CD8-positive, alpha-beta memory T cell (primary cell): ENCODE results near the gene ISG20. TPM values are rescaled to one million over a fixed set of nuclear protein-coding genes. Genes with fewer than 3 reads are reported as not detected.
A peak's percentile ranks its signal among the peaks of the same experiment; 100 is the strongest.

Experiments used
- CTCF ChIA-PET: fragments of 350-600 bp; sonication (Branson Sonifier 250); formaldehyde crosslinking; loops from one replicate; lab custom pipeline; 2021; ENCODE audit warnings: antibody characterized with exemption; lab: Charles Lee
- POLR2A ChIA-PET: fragments of 350-600 bp; sonication (Branson Sonifier 250); formaldehyde crosslinking; loops from one replicate; lab custom pipeline; 2021; ENCODE audit warnings: antibody characterized with exemption; lab: Charles Lee
- DNase-seq, 5 donors: peaks; one replicate each; pipeline versions ENCODE4 v3.0.0 to v3.0.0-alpha.2; 2020 to 2022; ENCODE audit warnings: mixed read lengths in 1 of 5
- H3K27ac ChIP-seq: one replicate; pipeline ENCODE4 v1.7.0; 2013; ENCODE audit warnings: low read depth, mild to moderate bottlenecking, low read length, moderate library complexity
- H3K27me3 ChIP-seq: 2 replicates; pipeline ENCODE4 v1.7.0; 2013; ENCODE audit warnings: low read length, mild to moderate bottlenecking; ENCODE audit not compliant: insufficient read depth, poor library complexity, severe bottlenecking
- H3K36me3 ChIP-seq: 2 replicates; pipeline ENCODE4 v1.7.0; 2013; ENCODE audit warnings: mild to moderate bottlenecking, low read length, moderate library complexity; ENCODE audit not compliant: insufficient read depth
- H3K4me1 ChIP-seq: 2 replicates; pipeline ENCODE4 v1.7.0; 2013; ENCODE audit warnings: mild to moderate bottlenecking, low read length, moderate library complexity; ENCODE audit not compliant: insufficient read depth
- H3K4me3 ChIP-seq: 2 replicates; pipeline ENCODE4 v1.7.0; 2013; ENCODE audit warnings: mild to moderate bottlenecking, low read length
- H3K9me3 ChIP-seq: 2 replicates; pipeline ENCODE4 v1.7.0; 2013; ENCODE audit warnings: mild to moderate bottlenecking, low read length
- H3K27ac Mint-ChIP-seq, 8 donors: one replicate each; pipeline ENCODE4 v1.8.0; 2020 to 2021; ENCODE audit warnings: mixed read lengths in 8 of 8, mild to moderate bottlenecking in 6 of 8, inconsistent platforms in 3 of 8, moderate library complexity in 3 of 8
- H3K27me3 Mint-ChIP-seq, 2 donors: one replicate each; pipeline ENCODE4 v1.8.0; 2020 to 2021; ENCODE audit warnings: mixed read lengths in 2 of 2, mild to moderate bottlenecking in 1 of 2, moderate library complexity in 1 of 2
- H3K36me3 Mint-ChIP-seq, 3 donors: one replicate each; pipeline ENCODE4 v1.8.0; 2020 to 2021; ENCODE audit warnings: mixed read lengths in 3 of 3, inconsistent platforms in 1 of 3, mild to moderate bottlenecking in 1 of 3
- H3K4me1 Mint-ChIP-seq, 3 donors: one replicate each; pipeline ENCODE4 v1.8.0; 2020 to 2021; ENCODE audit warnings: mixed read lengths in 3 of 3, inconsistent platforms in 1 of 3, mild to moderate bottlenecking in 1 of 3
- H3K4me3 Mint-ChIP-seq, 7 donors: one replicate each; pipeline ENCODE4 v1.8.0; 2020 to 2021; ENCODE audit warnings: mixed read lengths in 7 of 7, mild to moderate bottlenecking in 6 of 7, moderate library complexity in 4 of 7, inconsistent platforms in 2 of 7
- H3K9me3 Mint-ChIP-seq, 5 donors: one replicate each; pipeline ENCODE4 v1.8.0; 2020 to 2022; ENCODE audit warnings: mixed read lengths in 5 of 5, mild to moderate bottlenecking in 3 of 5, moderate library complexity in 2 of 5, inconsistent platforms in 1 of 5
- polyA plus RNA-seq: library from polyadenylated mRNA; unstranded; fragments of 300-500 nt; fragmentation: Illumina TruSeq; gene quantifications from one replicate; pipeline ENCODE4 v1.2.3, GENCODE V29; 2021
- total RNA-seq, 2 experiments: library from RNA; stranded (reverse); gene quantifications; one replicate each; pipeline ENCODE4 v1.2.3, GENCODE V29; 2021

The ISG20 gene
- total and polyA plus RNA-seq, 3 experiments from 2014 or later: 22.5 to 572 (median 27.2) TPM

GRCh38 chr15:88699861-88700260, 61.0 kb downstream of the ISG20 start:
- peaks cover 4 to 5% (median 4%) of the 10 kb centered on the region in 3 donors for H3K4me1 Mint-ChIP-seq
- Histone ChIP-seq H3K9me3 (no peaks in the 10 kb centered on the region), H3K4me3 (no peak overlapping the region), H3K36me3 (no peaks in the 10 kb centered on the region), H3K27ac (no peak overlapping the region), H3K4me1 (no peaks in the 10 kb centered on the region), H3K27me3 (no peaks in the 10 kb centered on the region)
- H3K9me3 Mint-ChIP-seq: no peaks in the 10 kb centered on the region
- CTCF ChIA-PET: interaction anchor here (0.9 kb wide), 1 partner anchor 75 kb away, joined by 4 read pairs; no protein-coding TSS in a partner anchor
- H3K36me3 Mint-ChIP-seq: peaks cover 0 to 1% (median 0%) of the 10 kb centered on the region in 3 donors
- POLR2A ChIA-PET: no interaction called here
- DNase-seq: no peak
- H3K4me3 Mint-ChIP-seq: no peak overlapping the region
- no peak overlapping the region for H3K27ac Mint-ChIP-seq
- H3K27me3 Mint-ChIP-seq: peaks cover 8 to 18% of the 10 kb centered on the region in 2 donors

- no peak overlapping the region for H3K4me3 Mint-ChIP-seq
- Histone ChIP-seq H3K27ac (no peak overlapping the region), H3K27me3 (peaks cover 2% of the 10 kb centered on the region), H3K4me1 (peaks cover 3% of the 10 kb centered on the region), H3K9me3 (no peaks in the 10 kb centered on the region), H3K36me3 (no peaks in the 10 kb centered on the region), H3K4me3 (no peak overlapping the region)
- no peak overlapping the region for H3K27ac Mint-ChIP-seq
- H3K9me3 Mint-ChIP-seq: no peaks in the 10 kb centered on the region
- ChIA-PET CTCF (interaction anchor here (1.2 to 1.6 kb wide), 2 partner anchors 48 to 62 kb away, joined by 3 to 4 read pairs; partner anchors contain the start of gene ISG20), POLR2A (no interaction called here)
- no peak for DNase-seq
- peaks cover 6 to 8% (median 8%) of the 10 kb centered on the region in 3 donors for H3K4me1 Mint-ChIP-seq
- H3K27me3 Mint-ChIP-seq: peaks cover 9 to 20% of the 10 kb centered on the region in 2 donors
- peaks cover 0 to 1% (median 0%) of the 10 kb centered on the region in 3 donors for H3K36me3 Mint-ChIP-seq
These were observed 61.9 kb downstream of the ISG20 start for GRCh38 chr15:88700716-88701115.

GRCh38 chr15:88701561-88702095, 62.8 kb downstream of the ISG20 start:
- H3K27me3 Mint-ChIP-seq: peaks cover 17 to 29% of the 10 kb centered on the region in 2 donors
- no peak overlapping the region for H3K4me3 Mint-ChIP-seq
- H3K9me3 ChIP-seq: no peaks in the 10 kb centered on the region
- H3K27me3 ChIP-seq: peaks cover 7% of the 10 kb centered on the region
- peaks cover 0 to 1% (median 0%) of the 10 kb centered on the region in 3 donors for H3K36me3 Mint-ChIP-seq
- H3K27ac ChIP-seq: no peak overlapping the region
- H3K4me1 Mint-ChIP-seq: peaks cover 9 to 14% (median 11%) of the 10 kb centered on the region in 3 donors
- CTCF ChIA-PET: interaction anchor here (0.8 to 1.6 kb wide), 5 partner anchors 13 to 80 kb away, joined by 3 to 5 read pairs (median 3); partner anchors contain the start of genes AEN and ISG20
- H3K27ac Mint-ChIP-seq: peak overlapping the region in 1 of 8 donors; percentile 22
- H3K9me3 Mint-ChIP-seq: no peaks in the 10 kb centered on the region
- POLR2A ChIA-PET: no interaction called here
- H3K36me3 ChIP-seq: no peaks in the 10 kb centered on the region
- H3K4me3 ChIP-seq: no peak overlapping the region
- peaks cover 8% of the 10 kb centered on the region for H3K4me1 ChIP-seq
- DNase-seq: peak in 1 of 5 donors; percentile 9

GRCh38 chr15:88702983-88703382, 64.2 kb downstream of the ISG20 start:
- ChIA-PET POLR2A (no interaction called here), CTCF (no interaction called here)
- peaks cover 7% of the 10 kb centered on the region for H3K27me3 ChIP-seq
- H3K36me3 Mint-ChIP-seq: no peaks in the 10 kb centered on the region
- no peaks in the 10 kb centered on the region for H3K36me3 ChIP-seq
- H3K4me1 Mint-ChIP-seq: peaks cover 9 to 14% (median 11%) of the 10 kb centered on the region in 3 donors
- H3K27me3 Mint-ChIP-seq: peaks cover 22 to 38% of the 10 kb centered on the region in 2 donors
- no peak overlapping the region for H3K27ac ChIP-seq
- no peak for DNase-seq
- no peak overlapping the region for H3K4me3 Mint-ChIP-seq
- H3K27ac Mint-ChIP-seq: peak overlapping the region in 1 of 8 donors; percentile 43
- H3K4me1 ChIP-seq: peaks cover 8% of the 10 kb centered on the region
- H3K9me3 Mint-ChIP-seq: no peaks in the 10 kb centered on the region
- no peaks in the 10 kb centered on the region for H3K9me3 ChIP-seq
- H3K4me3 ChIP-seq: no peak overlapping the region

GRCh38 chr15:88703533-88703932, 64.7 kb downstream of the ISG20 start:
- no peaks in the 10 kb centered on the region for H3K36me3 ChIP-seq
- no peak overlapping the region for H3K4me3 ChIP-seq
- no peak for DNase-seq
- no peaks in the 10 kb centered on the region for H3K9me3 ChIP-seq
- ChIA-PET CTCF (no interaction called here), POLR2A (no interaction called here)
- no peaks in the 10 kb centered on the region for H3K36me3 Mint-ChIP-seq
- peaks cover 22 to 44% of the 10 kb centered on the region in 2 donors for H3K27me3 Mint-ChIP-seq
- no peak overlapping the region for H3K27ac Mint-ChIP-seq
- no peak overlapping the region for H3K4me3 Mint-ChIP-seq
- H3K4me1 Mint-ChIP-seq: peaks cover 9 to 14% (median 11%) of the 10 kb centered on the region in 3 donors
- no peaks in the 10 kb centered on the region for H3K9me3 Mint-ChIP-seq
- H3K27ac ChIP-seq: no peak overlapping the region
- peaks cover 8% of the 10 kb centered on the region for H3K4me1 ChIP-seq
- peaks cover 7% of the 10 kb centered on the region for H3K27me3 ChIP-seq

GRCh38 chr15:88704791-88705768, 66.3 kb downstream of the ISG20 start:
- H3K27ac Mint-ChIP-seq: peak overlapping the region in 4 of 8 donors; percentile 24 to 89 (median 54)
- peaks cover 17 to 52% of the 10 kb centered on the region in 2 donors for H3K27me3 Mint-ChIP-seq
- no peak overlapping the region for H3K4me3 ChIP-seq
- peaks cover 8% of the 10 kb centered on the region for H3K4me1 ChIP-seq
- H3K9me3 Mint-ChIP-seq: no peaks in the 10 kb centered on the region
- ChIA-PET POLR2A (no interaction called here), CTCF (interaction anchor here (1.5 kb wide), 1 partner anchor 81 kb away, joined by 3 read pairs; no protein-coding TSS in a partner anchor)
- peak overlapping the region; percentile 59 to 89 (median 70) for H3K4me3 Mint-ChIP-seq
- no peaks in the 10 kb centered on the region for H3K36me3 Mint-ChIP-seq
- no peaks in the 10 kb centered on the region for H3K36me3 ChIP-seq
- no peak overlapping the region for H3K27ac ChIP-seq
- peaks cover 9 to 14% (median 11%) of the 10 kb centered on the region in 3 donors for H3K4me1 Mint-ChIP-seq
- DNase-seq: no peak
- no peaks in the 10 kb centered on the region for H3K9me3 ChIP-seq
- H3K27me3 ChIP-seq: peaks cover 7% of the 10 kb centered on the region

GRCh38 chr15:88705769-88706165, 67.0 kb downstream of the ISG20 start:
- peak overlapping the region in 3 of 8 donors; percentile 58 to 89 (median 69) for H3K27ac Mint-ChIP-seq
- peaks cover 7% of the 10 kb centered on the region for H3K27me3 ChIP-seq
- H3K4me1 Mint-ChIP-seq: peaks cover 9 to 14% (median 11%) of the 10 kb centered on the region in 3 donors
- H3K27ac ChIP-seq: no peak overlapping the region
- no peaks in the 10 kb centered on the region for H3K9me3 Mint-ChIP-seq
- H3K36me3 ChIP-seq: no peaks in the 10 kb centered on the region
- H3K4me3 Mint-ChIP-seq: peak overlapping the region; percentile 35 to 88 (median 65)
- H3K4me1 ChIP-seq: peaks cover 8% of the 10 kb centered on the region
- POLR2A ChIA-PET: no interaction called here
- peaks cover 18 to 57% of the 10 kb centered on the region in 2 donors for H3K27me3 Mint-ChIP-seq
- DNase-seq: no peak
- no peaks in the 10 kb centered on the region for H3K36me3 Mint-ChIP-seq
- CTCF ChIA-PET: interaction anchor here (1.5 kb wide), 1 partner anchor 82 kb away, joined by 3 read pairs; no protein-coding TSS in a partner anchor
- no peak overlapping the region for H3K4me3 ChIP-seq
- H3K9me3 ChIP-seq: no peaks in the 10 kb centered on the region
